H1 (cell line): ENCODE data around the gene NLRC3. TPM values are rescaled to one million over a fixed set of nuclear protein-coding genes. Genes with fewer than 3 reads are reported as not detected.

Experiments used
- CTCF ChIA-PET: fragments of 300-600 bp; sonication (Branson Sonifier 250); formaldehyde crosslinking; loops from one replicate; lab custom pipeline; 2021; ENCODE audit not compliant: partially characterized antibody; lab: Charles Lee
- POLR2A ChIA-PET: fragments of 300-600 bp; sonication (Branson Sonifier 250); formaldehyde crosslinking; loops from one replicate; lab custom pipeline; 2021; ENCODE audit warnings: inconsistent platforms; ENCODE audit not compliant: partially characterized antibody; lab: Charles Lee
- DNase-seq, 2 experiments: peaks; one replicate each; pipeline versions ENCODE4 v3.0.0 to v3.0.0-alpha.2; 2010 to 2022; ENCODE audit warnings: low spot score in 2 of 2, low read depth in 1 of 2, mixed read lengths in 1 of 2
- FAIRE-seq: peaks from 2 replicates; lab custom pipeline; 2011; peaks lifted over from hg19 to GRCh38; lab: Jason Lieb, UNC
- H2AFZ ChIP-seq: 2 replicates; pipeline ENCODE4 v1.8.1; 2012; ENCODE audit warnings: low read length, inconsistent platforms
- H2AK5ac ChIP-seq: 2 replicates; pipeline ENCODE4 v1.6.1; 2013; ENCODE audit warnings: low read depth, low read length
- H2BK120ac ChIP-seq: replicated peaks from 2 replicates; pipeline ENCODE3; 2013; ENCODE audit warnings: low read depth, low read length, inconsistent platforms
- H2BK12ac ChIP-seq: 2 replicates; pipeline ENCODE4 v1.6.1; 2013; ENCODE audit warnings: low read depth, low read length
- H2BK15ac ChIP-seq: 2 replicates; pipeline ENCODE4 v1.6.1; 2013; ENCODE audit warnings: low read length
- H2BK20ac ChIP-seq: 2 replicates; pipeline ENCODE4 v1.6.1; 2013; ENCODE audit warnings: low read length
- H2BK5ac ChIP-seq: 2 replicates; pipeline ENCODE4 v1.6.1; 2013; ENCODE audit warnings: low read depth, low read length
- H3K14ac ChIP-seq: 2 replicates; pipeline ENCODE4 v1.6.1; 2013; ENCODE audit warnings: inconsistent platforms; ENCODE audit not compliant: insufficient read length
- H3K18ac ChIP-seq: 2 replicates; pipeline ENCODE4 v1.6.1; 2013; ENCODE audit warnings: low read length; ENCODE audit errors: extremely low read depth
- H3K23ac ChIP-seq: 2 replicates; pipeline ENCODE4 v1.6.1; 2013; ENCODE audit warnings: inconsistent platforms; ENCODE audit not compliant: insufficient read length
- H3K23me2 ChIP-seq: 2 replicates; pipeline ENCODE4 v1.6.1; 2013; ENCODE audit warnings: low read depth, low read length
- H3K27ac ChIP-seq: 2 replicates; pipeline ENCODE4 v1.6.1; 2011; ENCODE audit warnings: low read depth, low read length, inconsistent platforms
- H3K27me3 ChIP-seq, 4 experiments: replicated peaks in 1 of 4; 1 replicate in 1 of 4; 2 replicates in 3 of 4; pipeline versions ENCODE4 v1.6.1 to v1.8.1; 2011 to 2013; ENCODE audit warnings: low read length in 3 of 4, mild to moderate bottlenecking in 3 of 4, inconsistent platforms in 2 of 4, mixed read lengths in 2 of 4, moderate library complexity in 1 of 4; ENCODE audit not compliant: control insufficient read depth in 3 of 4, insufficient read depth in 3 of 4; ENCODE audit errors: extremely low read depth in 1 of 4
- H3K36me3 ChIP-seq, 4 experiments: 2 replicates each; pipeline versions ENCODE4 v1.6.1 to v1.8.1; 2011 to 2013; ENCODE audit warnings: mild to moderate bottlenecking in 4 of 4, low read length in 3 of 4, moderate library complexity in 2 of 4, control low read depth in 1 of 4, inconsistent platforms in 1 of 4; ENCODE audit not compliant: insufficient read depth in 4 of 4, control insufficient read depth in 2 of 4
- H3K4ac ChIP-seq: replicated peaks from 2 replicates; pipeline ENCODE3; 2013; ENCODE audit warnings: low read length, low read depth, mixed read lengths, inconsistent platforms; ENCODE audit not compliant: insufficient read length
- H3K4me1 ChIP-seq, 4 experiments: replicated peaks in 1 of 4; 1 replicate in 1 of 4; 2 replicates in 3 of 4; pipeline versions ENCODE4 v1.6.1 to v1.8.1; 2011 to 2013; ENCODE audit warnings: low read length in 3 of 4, inconsistent platforms in 2 of 4, mixed read lengths in 1 of 4; ENCODE audit not compliant: insufficient read depth in 4 of 4, control insufficient read depth in 3 of 4
- H3K4me2 ChIP-seq, 2 experiments: 2 replicates each; pipeline versions ENCODE4 v1.6.1 to v1.8.1; 2011 to 2013; ENCODE audit warnings: low read depth in 2 of 2, low read length in 2 of 2, control low read depth in 1 of 2, inconsistent platforms in 1 of 2, mild to moderate bottlenecking in 1 of 2; ENCODE audit not compliant: insufficient read depth in 1 of 2
- H3K4me3 ChIP-seq, 4 experiments: fragments of 200-600, 300-600 bp in 1 of 4; sonication (generic), shearing (Covaris generic), sonication (Bioruptor Twin) in 1 of 4; 2 replicates each; pipeline versions ENCODE4 v1.5.1 to v1.8.1; 2011 to 2016; ENCODE audit warnings: low read length in 4 of 4, low read depth in 3 of 4, control low read depth in 2 of 4, inconsistent platforms in 2 of 4, mild to moderate bottlenecking in 2 of 4, mixed read lengths in 1 of 4, moderate library complexity in 1 of 4; ENCODE audit not compliant: insufficient read depth in 2 of 4; ENCODE audit errors: extremely low read depth in 1 of 4
- H3K56ac ChIP-seq: replicated peaks from 2 replicates; pipeline ENCODE3; 2013; ENCODE audit warnings: low read depth, mild to moderate bottlenecking, mixed read lengths, low read length, inconsistent platforms; ENCODE audit not compliant: insufficient read length
- H3K79me1 ChIP-seq: 2 replicates; pipeline ENCODE4 v1.6.1; 2013; ENCODE audit warnings: low read depth, low read length, control low read depth
- H3K79me2 ChIP-seq, 2 experiments: 2 replicates each; pipeline versions ENCODE4 v1.6.1 to v1.8.1; 2012 to 2013; ENCODE audit warnings: low read length in 2 of 2, mild to moderate bottlenecking in 2 of 2, inconsistent platforms in 1 of 2; ENCODE audit not compliant: insufficient read depth in 2 of 2, control insufficient read depth in 1 of 2
- H3K9ac ChIP-seq, 4 experiments: replicated peaks in 1 of 4; 1 replicate in 1 of 4; 2 replicates in 3 of 4; pipeline versions ENCODE4 v1.6.1 to v1.8.1; 2011 to 2013; ENCODE audit warnings: low read depth in 3 of 4, low read length in 3 of 4, control low read depth in 2 of 4, mild to moderate bottlenecking in 2 of 4, moderate library complexity in 2 of 4, inconsistent platforms in 1 of 4; ENCODE audit errors: extremely low read depth in 1 of 4
- H3K9me3 ChIP-seq, 2 experiments: 2 replicates each; pipeline versions ENCODE4 v1.6.1 to v1.8.1; 2012 to 2013; ENCODE audit warnings: mild to moderate bottlenecking in 2 of 2, moderate library complexity in 2 of 2, control low read depth in 1 of 2, inconsistent platforms in 1 of 2, low read depth in 1 of 2, low read length in 1 of 2, mixed read lengths in 1 of 2; ENCODE audit not compliant: insufficient read depth in 2 of 2
- H4K20me1 ChIP-seq, 2 experiments: replicated peaks in 1 of 2; 2 replicates each; pipeline versions ENCODE3 to v1.8.1; 2011 to 2013; ENCODE audit warnings: inconsistent platforms in 2 of 2, low read length in 2 of 2, mild to moderate bottlenecking in 1 of 2; ENCODE audit not compliant: insufficient read depth in 2 of 2, control insufficient read depth in 1 of 2
- H4K5ac ChIP-seq: 2 replicates; pipeline ENCODE4 v1.6.1; 2013; ENCODE audit warnings: low read length, low read depth, mixed read lengths, inconsistent platforms; ENCODE audit not compliant: insufficient read length
- H4K8ac ChIP-seq: 2 replicates; pipeline ENCODE4 v1.8.0; 2013; ENCODE audit warnings: mild to moderate bottlenecking, moderate library complexity, low read length, inconsistent platforms; ENCODE audit not compliant: insufficient read depth; ENCODE audit errors: extremely low read depth
- H4K91ac ChIP-seq: replicated peaks from 2 replicates; pipeline ENCODE3; 2013; ENCODE audit warnings: low read length, mixed read lengths, inconsistent platforms; ENCODE audit not compliant: insufficient read length
- BCL11A ChIP-seq, 2 experiments: IDR thresholded peaks; one replicate each; pipeline ENCODE4 v1.6.1; 2011; ENCODE audit warnings: low read depth in 2 of 2, low read length in 2 of 2, mild to moderate bottlenecking in 2 of 2
- TAF7 ChIP-seq: optimal IDR thresholded peaks from 2 replicates; pipeline ENCODE3; 2011; ENCODE audit warnings: low read depth, mild to moderate bottlenecking, inconsistent platforms, low read length, moderate library complexity, borderline replicate concordance
- TCF12 ChIP-seq: IDR thresholded peaks from 2 replicates; pipeline ENCODE4 v1.6.1; 2011; ENCODE audit warnings: low read depth, mild to moderate bottlenecking, low read length
- WGBS, 2 experiments: shearing (Covaris generic) in 1 of 2; methylation state at CpG; one replicate each; pipeline versions ENCODE4 v1.1.6 to v1.1.7; 2013 to 2015; ENCODE audit warnings: low lambda C conversion rate in 2 of 2, mixed read lengths in 2 of 2, inconsistent platforms in 1 of 2, low coverage in 1 of 2, missing lambda C conversion rate in 1 of 2; ENCODE audit not compliant: insufficient replicate concordance in 2 of 2, insufficient coverage in 1 of 2, insufficient read length in 1 of 2; ENCODE audit errors: extremely low coverage in 1 of 2, missing lambda C conversion rate in 1 of 2; 5-methylcytosine and 5-hydroxymethylcytosine counted together
- polyA plus RNA-seq, 7 experiments: library from polyadenylated mRNA; depleted of rRNA in 3 of 7; stranded (reverse) in 5 of 7; unstranded in 2 of 7; fragments of >200 nt in 5 of 7; fragments of 200-250 nt in 2 of 7; gene quantifications; 1 replicate in 5 of 7; 2 replicates in 1 of 7; 4 replicates in 1 of 7; pipeline versions ENCODE4 v1.2.1 to v1.2.3, GENCODE V29; 2011 to 2013; ENCODE audit warnings: missing spikeins in 2 of 7, mixed read lengths in 2 of 7
- total RNA-seq: library from RNA; stranded (reverse); fragmentation: NEBNext Ultra II Directional; extraction: Animal tissue kit (Norgen Biotek cat#: 25700); gene quantifications from 2 replicates; pipeline ENCODE4 v1.2.1, GENCODE V29; 2021

NLRC3 gene
- total and polyA plus RNA-seq, 2 of the 8 experiments (the other 6 are each of a cell fraction or from before 2014, with no cell fraction given) = 0.18 to 0.20 TPM

GRCh38 chr16:3595521-3596021, 18.4 kb upstream of the NLRC3 start:
- ChIA-PET CTCF (interaction anchor here (0.5 kb wide), 1 partner anchor 1063 kb away, joined by 3 read pairs; no protein-coding TSS in a partner anchor), POLR2A (no interaction called here)
- H3K4me2 ChIP-seq = no peak overlapping the region
- H3K4me3 ChIP-seq = no peak overlapping the region
- no peaks in the 10 kb centered on the region for H3K4me1 ChIP-seq
- H2BK15ac ChIP-seq = no peak overlapping the region
- H3K9ac ChIP-seq = no peak overlapping the region
- no peak overlapping the region for H3K23ac ChIP-seq
- TF ChIP-seq TAF7 = no peak
- no peak for TF ChIP-seq TCF12
- no peak for TF ChIP-seq BCL11A (IDR thresholded peaks at IDR 0.05; ENCODE audit: low read depth in 2 of 2, low read length in 2 of 2)
- H4K91ac ChIP-seq = no peak overlapping the region
- no peaks in the 10 kb centered on the region; the same call in 1 of the 2 replicates for H3K79me1 ChIP-seq
- no peak overlapping the region for H4K8ac ChIP-seq
- peaks cover 0 to 18% (median 14%) of the 10 kb centered on the region in 4 experiments; a peak in 6 of 8 replicates for H3K36me3 ChIP-seq
- H4K20me1 ChIP-seq = peaks cover 0 to 3% of the 10 kb centered on the region in 2 experiments
- no peak overlapping the region for H2BK5ac ChIP-seq
- H4K5ac ChIP-seq = no peak overlapping the region
- peaks cover 12 to 14% of the 10 kb centered on the region in 2 experiments for H3K9me3 ChIP-seq
- no peak overlapping the region for H3K14ac ChIP-seq
- H2BK12ac ChIP-seq = no peak overlapping the region
- H2BK20ac ChIP-seq = no peak overlapping the region
- H3K56ac ChIP-seq = no peak overlapping the region
- H2AFZ ChIP-seq = no peak overlapping the region
- no peak overlapping the region for H3K18ac ChIP-seq
- no peak for FAIRE-seq
- no peaks in the 10 kb centered on the region for H3K23me2 ChIP-seq
- no peak overlapping the region for H2BK120ac ChIP-seq
- no peaks in the 10 kb centered on the region for H3K79me2 ChIP-seq
- no peak overlapping the region for H3K27ac ChIP-seq
- no peak overlapping the region for H3K4ac ChIP-seq
- H3K27me3 ChIP-seq = no peaks in the 10 kb centered on the region
- H2AK5ac ChIP-seq = no peak overlapping the region
- no peak for DNase-seq
- 90% methylated on average over 19 of the region's 19 CpGs; no CpG with 5 or more reads in 1 of the 2 experiments for WGBS, 2 experiments
